Nephron progenitor cell (in vitro differentiated cells): ENCODE results near the gene RSPO3.

Experiments used
- DNase-seq: peaks from one replicate; pipeline ENCODE4 v3.0.0; 2021
- H3K27ac Mint-ChIP-seq: 2 replicates; pipeline ENCODE4 v1.8.0; 2021; ENCODE audit warnings: mild to moderate bottlenecking, moderate library complexity, mixed read lengths
- H3K27me3 Mint-ChIP-seq: 2 replicates; pipeline ENCODE4 v1.8.0; 2021; ENCODE audit warnings: mild to moderate bottlenecking, low read depth, mixed read lengths; ENCODE audit not compliant: poor library complexity
- H3K36me3 Mint-ChIP-seq: 2 replicates; pipeline ENCODE4 v1.8.0; 2021; ENCODE audit warnings: low read depth, mixed read lengths
- H3K4me1 Mint-ChIP-seq: 2 replicates; pipeline ENCODE4 v1.8.0; 2021; ENCODE audit warnings: mixed read lengths
- H3K4me3 Mint-ChIP-seq: 2 replicates; pipeline ENCODE4 v1.8.0; 2021; ENCODE audit warnings: mild to moderate bottlenecking, moderate library complexity, mixed read lengths
- H3K9me3 Mint-ChIP-seq: 2 replicates; pipeline ENCODE4 v1.8.0; 2021; ENCODE audit warnings: mild to moderate bottlenecking, moderate library complexity, mixed read lengths
- TF ChIP-seq, protein P1 (sequence below): fragments of 200-600 bp; sonication (generic); IDR thresholded peaks from 2 replicates; pipeline ENCODE4 v1.5.0; 2021; ENCODE audit warnings: antibody characterized with exemption

Gene RSPO3

DNA sequence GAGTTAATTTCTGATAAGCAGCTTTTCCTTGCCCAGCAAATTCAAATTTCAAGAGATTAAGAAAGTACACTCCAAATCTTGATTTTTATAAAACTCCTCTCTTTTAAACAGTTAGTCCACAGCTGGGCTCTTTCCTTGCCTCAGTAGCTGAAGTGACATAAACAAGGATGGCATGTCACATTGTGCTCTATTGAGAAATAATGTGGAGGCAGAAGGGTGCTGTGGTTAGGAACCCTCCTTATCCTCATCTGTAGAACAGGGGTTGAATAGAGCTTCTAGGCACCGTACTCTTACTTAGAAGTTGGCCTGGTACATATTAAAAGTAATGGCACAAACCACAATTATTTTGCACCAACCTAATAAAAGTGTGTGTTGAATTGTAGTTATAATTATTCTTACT, 70.3 kb downstream of the RSPO3 start:
- peak overlapping the region; percentile 91 for H3K27ac Mint-ChIP-seq
- TF ChIP-seq, protein P1, sequence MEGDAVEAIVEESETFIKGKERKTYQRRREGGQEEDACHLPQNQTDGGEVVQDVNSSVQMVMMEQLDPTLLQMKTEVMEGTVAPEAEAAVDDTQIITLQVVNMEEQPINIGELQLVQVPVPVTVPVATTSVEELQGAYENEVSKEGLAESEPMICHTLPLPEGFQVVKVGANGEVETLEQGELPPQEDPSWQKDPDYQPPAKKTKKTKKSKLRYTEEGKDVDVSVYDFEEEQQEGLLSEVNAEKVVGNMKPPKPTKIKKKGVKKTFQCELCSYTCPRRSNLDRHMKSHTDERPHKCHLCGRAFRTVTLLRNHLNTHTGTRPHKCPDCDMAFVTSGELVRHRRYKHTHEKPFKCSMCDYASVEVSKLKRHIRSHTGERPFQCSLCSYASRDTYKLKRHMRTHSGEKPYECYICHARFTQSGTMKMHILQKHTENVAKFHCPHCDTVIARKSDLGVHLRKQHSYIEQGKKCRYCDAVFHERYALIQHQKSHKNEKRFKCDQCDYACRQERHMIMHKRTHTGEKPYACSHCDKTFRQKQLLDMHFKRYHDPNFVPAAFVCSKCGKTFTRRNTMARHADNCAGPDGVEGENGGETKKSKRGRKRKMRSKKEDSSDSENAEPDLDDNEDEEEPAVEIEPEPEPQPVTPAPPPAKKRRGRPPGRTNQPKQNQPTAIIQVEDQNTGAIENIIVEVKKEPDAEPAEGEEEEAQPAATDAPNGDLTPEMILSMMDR = no peak
- H3K36me3 Mint-ChIP-seq = peaks cover 16% of the 10 kb centered on the region
- H3K9me3 Mint-ChIP-seq = no peaks in the 10 kb centered on the region
- peaks cover 4% of the 10 kb centered on the region for H3K4me1 Mint-ChIP-seq
- no peaks in the 10 kb centered on the region for H3K27me3 Mint-ChIP-seq
- no peak for DNase-seq
- H3K4me3 Mint-ChIP-seq = no peak overlapping the region

DNA sequence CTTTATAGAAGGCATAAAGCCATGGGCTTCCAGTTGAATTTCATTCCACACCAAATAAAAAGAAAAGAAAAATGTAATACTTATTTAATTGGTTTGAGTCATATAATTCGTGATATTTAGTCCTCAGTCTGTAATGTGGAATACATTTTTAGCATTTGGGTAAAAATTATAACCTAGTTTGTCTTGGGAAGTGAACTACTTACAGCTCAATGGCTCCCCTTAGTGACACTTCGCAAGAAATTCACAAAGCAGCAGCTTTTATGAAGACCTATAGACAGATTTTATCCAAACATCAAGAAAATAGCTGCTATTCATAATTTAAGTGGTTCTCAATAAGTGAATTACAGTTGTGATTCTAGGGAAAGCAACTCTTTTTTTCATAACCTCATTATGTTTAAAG, 72.1 kb downstream of the RSPO3 start:
- peaks cover 4% of the 10 kb centered on the region for H3K4me1 Mint-ChIP-seq
- TF ChIP-seq, protein P1 = peak; percentile 56
- peaks cover 1% of the 10 kb centered on the region for H3K36me3 Mint-ChIP-seq
- no peaks in the 10 kb centered on the region for H3K9me3 Mint-ChIP-seq
- no peak overlapping the region for H3K4me3 Mint-ChIP-seq
- DNase-seq = no peak
- H3K27ac Mint-ChIP-seq = no peak overlapping the region
- no peaks in the 10 kb centered on the region for H3K27me3 Mint-ChIP-seq

DNA sequence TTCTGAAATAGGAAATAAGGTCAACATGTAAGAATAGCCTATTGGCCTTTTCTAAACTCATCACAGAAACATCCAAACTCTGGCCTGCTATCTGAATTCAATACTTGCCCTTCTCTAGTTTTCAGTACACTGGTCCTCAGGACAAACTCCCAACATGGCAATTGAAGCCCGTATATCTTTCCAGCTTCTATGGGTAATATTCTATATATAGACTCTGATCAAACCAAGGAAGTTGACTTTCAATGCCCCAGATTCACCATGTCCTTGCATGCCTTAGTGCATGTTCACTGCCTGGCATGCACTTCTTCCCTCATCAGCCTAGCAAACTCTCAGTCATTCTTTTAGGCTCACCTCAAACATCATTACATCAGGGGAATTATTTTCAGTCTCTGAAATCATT, 73.2 kb downstream of the RSPO3 start:
- H3K36me3 Mint-ChIP-seq = peaks cover 6% of the 10 kb centered on the region

DNA sequence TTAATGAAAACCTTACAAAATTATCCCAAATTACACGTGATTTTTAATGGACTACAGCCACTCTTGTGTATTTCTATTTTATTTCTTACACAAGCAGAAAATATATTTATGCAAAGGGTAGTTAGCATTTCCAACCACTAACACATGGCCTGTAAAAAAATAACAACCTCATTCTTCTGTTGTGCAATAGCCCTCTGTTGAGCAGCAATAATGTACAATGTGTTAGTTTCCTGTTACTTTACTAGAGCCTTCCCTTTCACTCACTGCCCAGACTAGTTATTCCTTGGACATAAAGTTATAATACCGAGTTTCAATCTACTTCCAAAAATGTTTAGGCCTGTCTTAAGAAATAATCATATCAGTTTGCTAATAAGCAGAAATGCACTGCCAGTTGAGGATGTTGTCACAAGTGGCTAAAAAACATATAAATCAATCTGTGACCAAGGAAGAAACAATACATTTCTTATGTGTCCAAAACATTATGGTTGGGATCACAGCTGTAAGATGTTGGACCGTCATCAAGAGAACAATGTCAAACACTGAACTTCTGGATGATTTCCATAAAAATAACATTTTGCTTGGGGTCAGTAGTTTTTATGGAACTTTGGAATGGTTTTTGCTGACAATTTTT, 74.6 kb downstream of the RSPO3 start:
- no peak overlapping the region for H3K27ac Mint-ChIP-seq
- peaks cover 16% of the 10 kb centered on the region for H3K36me3 Mint-ChIP-seq
- H3K9me3 Mint-ChIP-seq = no peaks in the 10 kb centered on the region
- H3K27me3 Mint-ChIP-seq = no peaks in the 10 kb centered on the region
- DNase-seq = no peak
- TF ChIP-seq, protein P1 = no peak
- peaks cover 12% of the 10 kb centered on the region for H3K4me1 Mint-ChIP-seq
- no peak overlapping the region for H3K4me3 Mint-ChIP-seq

More for the DNA sequence above, 73.2 kb downstream of the RSPO3 start:
- H3K9me3 Mint-ChIP-seq = no peaks in the 10 kb centered on the region
- no peaks in the 10 kb centered on the region for H3K27me3 Mint-ChIP-seq
- no peak for DNase-seq
- TF ChIP-seq, protein P1 = no peak
- H3K4me3 Mint-ChIP-seq = no peak overlapping the region
- peaks cover 4% of the 10 kb centered on the region for H3K4me1 Mint-ChIP-seq
- H3K27ac Mint-ChIP-seq = peak overlapping the region; percentile 3

DNA sequence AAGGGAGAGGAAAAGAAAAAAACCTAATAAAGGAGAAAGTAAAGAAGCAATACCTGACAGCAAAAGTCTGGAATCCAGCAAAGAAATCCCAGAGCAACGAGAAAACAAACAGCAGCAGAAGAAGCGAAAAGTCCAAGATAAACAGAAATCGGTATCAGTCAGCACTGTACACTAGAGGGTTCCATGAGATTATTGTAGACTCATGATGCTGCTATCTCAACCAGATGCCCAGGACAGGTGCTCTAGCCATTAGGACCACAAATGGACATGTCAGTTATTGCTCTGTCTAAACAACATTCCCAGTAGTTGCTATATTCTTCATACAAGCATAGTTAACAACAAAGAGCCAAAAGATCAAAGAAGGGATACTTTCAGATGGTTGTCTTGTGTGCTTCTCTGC, 77.4 kb downstream of the RSPO3 start:
- Mint-ChIP-seq H3K27ac (no peak overlapping the region), H3K36me3 (peaks cover 16% of the 10 kb centered on the region), H3K4me1 (peaks cover 8% of the 10 kb centered on the region), H3K4me3 (no peak overlapping the region), H3K9me3 (no peaks in the 10 kb centered on the region), H3K27me3 (no peaks in the 10 kb centered on the region)
- DNase-seq = no peak
- TF ChIP-seq, protein P1 = no peak

DNA sequence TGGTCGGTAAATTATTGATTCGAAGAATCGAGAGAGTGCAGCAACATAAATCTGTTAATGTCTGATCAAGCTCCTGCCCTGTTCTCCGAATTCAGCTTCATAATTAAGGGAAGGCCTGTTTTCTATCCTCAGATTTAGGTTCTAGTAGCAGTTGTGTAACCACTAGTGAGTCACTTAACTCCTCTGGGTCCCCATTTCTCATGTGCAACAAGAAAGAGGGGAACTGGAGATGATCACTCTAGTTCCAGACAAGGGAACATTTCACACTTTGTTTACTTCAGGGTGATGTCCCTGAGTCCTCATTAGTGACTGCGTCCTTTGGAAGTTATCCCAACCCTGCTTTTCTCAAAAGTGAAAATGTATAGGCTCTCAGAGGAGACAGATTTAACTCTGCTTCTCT, 80.1 kb downstream of the RSPO3 start:
- TF ChIP-seq, protein P1 = no peak
- Mint-ChIP-seq H3K9me3 (no peaks in the 10 kb centered on the region), H3K36me3 (peaks cover 16% of the 10 kb centered on the region), H3K27ac (no peak overlapping the region), H3K4me3 (no peak overlapping the region), H3K4me1 (peaks cover 8% of the 10 kb centered on the region), H3K27me3 (no peaks in the 10 kb centered on the region)
- DNase-seq = no peak
